Mesendoderm (in vitro differentiated cells): ENCODE measurements around the gene ITIH5.
"Not testable (repeated sequence)": the region's sequence is repeated elsewhere in the genome, so short reads cannot be mapped to it uniquely, and the experiment has no call there.

Source experiments
- DNase-seq: peaks from one replicate; pipeline ENCODE4 v3.0.0; 2013
- H2AK5ac ChIP-seq: 2 replicates; pipeline ENCODE4 v1.6.1; 2013; ENCODE audit warnings: low read length, inconsistent platforms
- H2BK120ac ChIP-seq: 2 replicates; pipeline ENCODE4 v1.6.1; 2013; ENCODE audit warnings: low read depth, mild to moderate bottlenecking, low read length, moderate library complexity, mixed read lengths
- H2BK15ac ChIP-seq: replicated peaks from 2 replicates; pipeline ENCODE4 v1.6.1; 2013; ENCODE audit warnings: low read depth, mild to moderate bottlenecking, moderate library complexity
- H2BK5ac ChIP-seq: 2 replicates; pipeline ENCODE4 v1.6.1; 2013; ENCODE audit warnings: low read length, inconsistent platforms
- H3K18ac ChIP-seq: 2 replicates; pipeline ENCODE4 v1.6.1; 2013; ENCODE audit warnings: mild to moderate bottlenecking, low read length, mixed read lengths
- H3K23ac ChIP-seq: one replicate; pipeline ENCODE4 v1.6.1; 2013; ENCODE audit warnings: low read length
- H3K27ac ChIP-seq: 2 replicates; pipeline ENCODE4 v1.5.1; 2013; ENCODE audit warnings: low read depth, mild to moderate bottlenecking, inconsistent platforms, low read length, moderate library complexity
- H3K27me3 ChIP-seq: 2 replicates; pipeline ENCODE4 v1.6.1; 2013; ENCODE audit warnings: low read length, control low read depth, mild to moderate bottlenecking, inconsistent platforms; ENCODE audit not compliant: insufficient read depth, poor library complexity
- H3K36me3 ChIP-seq: 2 replicates; pipeline ENCODE4 v1.6.1; 2013; ENCODE audit warnings: low read length, inconsistent platforms; ENCODE audit not compliant: control insufficient read depth, insufficient read depth
- H3K4ac ChIP-seq: one replicate; pipeline ENCODE4 v1.6.1; 2013; ENCODE audit warnings: low read depth, mild to moderate bottlenecking, low read length, moderate library complexity
- H3K4me1 ChIP-seq: 2 replicates; pipeline ENCODE4 v1.6.1; 2013; ENCODE audit warnings: low read depth, low read length, inconsistent platforms; ENCODE audit not compliant: control insufficient read depth
- H3K4me2 ChIP-seq: 2 replicates; pipeline ENCODE4 v1.6.1; 2013; ENCODE audit warnings: low read length
- H3K4me3 ChIP-seq: 2 replicates; pipeline ENCODE4 v1.5.1; 2013; ENCODE audit warnings: mild to moderate bottlenecking, low read length
- H3K56ac ChIP-seq: one replicate; pipeline ENCODE4 v1.6.1; 2013; ENCODE audit warnings: low read length
- H3K79me1 ChIP-seq: 2 replicates; pipeline ENCODE4 v1.6.1; 2013; ENCODE audit warnings: low read length, inconsistent platforms
- H3K79me2 ChIP-seq: 2 replicates; pipeline ENCODE4 v1.6.1; 2013; ENCODE audit warnings: mild to moderate bottlenecking, low read length; ENCODE audit not compliant: control insufficient read depth, insufficient read depth
- H3K9ac ChIP-seq: 2 replicates; pipeline ENCODE4 v1.6.1; 2013; ENCODE audit warnings: low read length, inconsistent platforms
- H4K5ac ChIP-seq: one replicate; pipeline ENCODE4 v1.6.1; 2013; ENCODE audit warnings: low read length
- H4K8ac ChIP-seq: one replicate; pipeline ENCODE4 v1.6.1; 2013; ENCODE audit warnings: low read depth, mild to moderate bottlenecking, control low read depth, low read length, moderate library complexity
- WGBS: extraction: QIAGEN DNeasy Blood & Tissue Kit; methylation state at CpG from one replicate; pipeline ENCODE4 v1.1.7; 2013; ENCODE audit warnings: low lambda C conversion rate, missing lambda C conversion rate; ENCODE audit not compliant: insufficient coverage; ENCODE audit errors: extremely low coverage; 5-methylcytosine and 5-hydroxymethylcytosine counted together

ITIH5 gene

DNA sequence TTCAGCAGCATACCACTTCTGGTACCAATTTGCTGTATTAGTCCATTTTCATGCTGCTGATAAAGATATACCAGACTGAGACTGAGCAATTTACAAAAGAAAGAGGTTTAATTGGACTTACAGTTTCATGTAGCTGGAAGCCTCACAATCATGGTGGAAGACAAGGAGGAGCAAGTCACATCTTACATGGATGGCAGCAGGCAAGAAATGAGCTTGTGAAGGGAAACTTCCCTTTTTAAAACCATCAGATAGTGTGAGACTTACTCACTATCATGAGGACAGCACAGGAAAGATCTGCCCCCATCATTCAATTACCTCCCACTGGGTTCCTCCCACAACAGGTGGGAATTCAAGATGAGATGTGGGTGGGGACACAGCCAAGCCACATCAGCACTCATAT is 26.4 kb upstream of the ITIH5 start:
- H3K27me3 ChIP-seq, DNase-seq, H4K8ac ChIP-seq, H2AK5ac ChIP-seq, H3K4me1 ChIP-seq, H3K4ac ChIP-seq, H3K4me3 ChIP-seq, H3K79me2 ChIP-seq, H3K4me2 ChIP-seq, H3K9ac ChIP-seq, H2BK120ac ChIP-seq, H2BK15ac ChIP-seq, H3K36me3 ChIP-seq, H3K56ac ChIP-seq, H3K79me1 ChIP-seq, H3K23ac ChIP-seq, H4K5ac ChIP-seq, H3K18ac ChIP-seq, H2BK5ac ChIP-seq, H3K27ac ChIP-seq: not testable (repeated sequence)

DNA sequence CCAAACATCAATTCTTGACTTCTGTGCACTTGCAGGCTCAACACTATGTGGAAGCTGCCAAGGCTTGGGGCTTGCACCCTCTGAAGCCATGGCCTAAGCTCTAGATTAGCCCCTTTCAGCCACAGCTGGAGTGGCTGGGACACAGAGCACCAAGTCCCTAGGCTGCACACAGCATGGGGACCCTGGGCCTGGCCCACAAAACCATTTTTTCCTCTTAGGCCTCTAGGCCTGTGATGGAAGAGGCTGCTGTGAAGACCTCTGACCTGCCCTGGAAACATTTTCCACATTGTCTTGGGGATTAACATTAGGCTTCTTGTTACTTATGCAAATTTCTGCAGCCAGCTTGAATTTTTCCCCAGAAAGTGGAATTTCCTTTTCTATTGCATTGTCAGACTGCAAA is 25.6 kb upstream of the ITIH5 start:
- not testable (repeated sequence) for H4K8ac ChIP-seq, H2BK5ac ChIP-seq, H2BK120ac ChIP-seq, H3K23ac ChIP-seq, H4K5ac ChIP-seq, H3K18ac ChIP-seq, H2AK5ac ChIP-seq, H3K79me2 ChIP-seq, DNase-seq, H3K4me3 ChIP-seq, H3K27me3 ChIP-seq, H3K9ac ChIP-seq, H3K4me2 ChIP-seq, H3K4me1 ChIP-seq, H3K4ac ChIP-seq, H3K27ac ChIP-seq, H3K36me3 ChIP-seq, H2BK15ac ChIP-seq, H3K56ac ChIP-seq, H3K79me1 ChIP-seq

DNA sequence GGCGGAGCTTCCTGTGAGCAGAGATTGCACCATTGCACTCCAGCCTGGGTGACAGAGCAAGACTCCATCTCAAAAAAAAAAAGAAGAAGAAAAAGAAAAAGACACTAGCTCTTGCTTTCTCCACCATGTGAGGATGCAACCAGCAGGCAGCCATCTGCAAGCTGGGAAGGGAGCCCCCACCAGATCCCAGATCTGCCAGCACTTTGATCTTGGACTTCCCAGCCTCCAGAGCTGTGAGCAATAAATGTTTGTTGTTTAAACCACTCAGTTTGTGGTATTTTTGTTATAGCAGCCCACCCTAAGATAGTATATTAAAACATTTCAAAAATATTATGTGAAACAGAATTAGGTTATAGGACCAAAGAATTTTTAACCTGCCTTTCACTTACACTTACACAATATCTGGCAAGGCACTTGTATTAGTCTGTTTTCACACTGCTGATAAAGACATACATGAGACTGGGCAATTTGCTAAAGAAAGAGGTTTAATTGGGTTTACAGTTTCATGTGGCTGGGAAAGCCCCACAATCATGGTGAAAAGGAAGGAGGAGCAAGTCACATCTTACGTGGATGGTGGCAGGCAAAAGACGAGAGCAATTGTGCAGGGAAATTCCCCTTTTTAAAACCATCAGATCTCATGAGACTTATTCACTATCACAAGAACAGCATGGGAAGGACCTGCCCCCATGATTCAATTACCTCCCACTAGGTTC is 24.3 kb upstream of the ITIH5 start:
- H3K79me2 ChIP-seq, H2BK120ac ChIP-seq, H2BK5ac ChIP-seq, H3K4me3 ChIP-seq, H3K18ac ChIP-seq, H3K9ac ChIP-seq, H3K4me1 ChIP-seq, H3K36me3 ChIP-seq, H3K27me3 ChIP-seq, H2AK5ac ChIP-seq, H4K8ac ChIP-seq, DNase-seq, H3K4me2 ChIP-seq, H4K5ac ChIP-seq, H3K27ac ChIP-seq, H3K79me1 ChIP-seq, H2BK15ac ChIP-seq, H3K4ac ChIP-seq, H3K56ac ChIP-seq, H3K23ac ChIP-seq: not testable (repeated sequence)
- WGBS: no CpG with 5 or more reads among the region's 3 CpGs

DNA sequence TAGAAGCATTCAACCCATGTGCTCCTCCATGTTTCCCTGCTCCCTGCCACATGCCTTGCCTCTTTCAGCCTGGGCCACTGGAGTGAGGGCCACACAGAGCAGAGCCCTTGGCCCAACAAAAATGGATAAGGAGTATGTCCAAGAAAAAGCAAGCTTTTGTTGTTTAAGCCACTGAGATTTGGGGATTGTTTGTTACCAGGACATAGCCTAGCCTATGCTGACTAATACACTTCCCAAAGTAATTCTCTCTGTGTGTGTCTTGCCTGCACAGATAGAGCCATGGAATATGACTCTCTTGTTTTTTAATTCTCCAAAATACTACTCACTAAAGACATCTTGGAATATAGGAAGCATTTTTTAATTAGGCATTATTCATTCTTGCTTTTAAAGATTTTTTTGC is 22.8 kb upstream of the ITIH5 start:
- no peak overlapping the region for H3K27ac ChIP-seq
- H3K27me3 ChIP-seq: no peaks in the 10 kb centered on the region
- no peak overlapping the region for H3K56ac ChIP-seq
- H2BK120ac ChIP-seq: no peak overlapping the region
- DNase-seq: no peak
- H2BK5ac ChIP-seq: no peak overlapping the region
- H3K4me3 ChIP-seq: no peak overlapping the region
- no peak overlapping the region for H2AK5ac ChIP-seq
- no peaks in the 10 kb centered on the region for H3K79me1 ChIP-seq
- H3K18ac ChIP-seq: no peak overlapping the region
- no peaks in the 10 kb centered on the region for H3K79me2 ChIP-seq
- H3K23ac ChIP-seq: no peak overlapping the region
- H4K5ac ChIP-seq: no peak overlapping the region
- H3K4me2 ChIP-seq: no peak overlapping the region
- H3K4ac ChIP-seq: no peak overlapping the region
- no peak overlapping the region for H2BK15ac ChIP-seq
- no peaks in the 10 kb centered on the region for H3K4me1 ChIP-seq
- no peaks in the 10 kb centered on the region for H3K36me3 ChIP-seq
- H3K9ac ChIP-seq: no peak overlapping the region
- no peak overlapping the region for H4K8ac ChIP-seq

DNA sequence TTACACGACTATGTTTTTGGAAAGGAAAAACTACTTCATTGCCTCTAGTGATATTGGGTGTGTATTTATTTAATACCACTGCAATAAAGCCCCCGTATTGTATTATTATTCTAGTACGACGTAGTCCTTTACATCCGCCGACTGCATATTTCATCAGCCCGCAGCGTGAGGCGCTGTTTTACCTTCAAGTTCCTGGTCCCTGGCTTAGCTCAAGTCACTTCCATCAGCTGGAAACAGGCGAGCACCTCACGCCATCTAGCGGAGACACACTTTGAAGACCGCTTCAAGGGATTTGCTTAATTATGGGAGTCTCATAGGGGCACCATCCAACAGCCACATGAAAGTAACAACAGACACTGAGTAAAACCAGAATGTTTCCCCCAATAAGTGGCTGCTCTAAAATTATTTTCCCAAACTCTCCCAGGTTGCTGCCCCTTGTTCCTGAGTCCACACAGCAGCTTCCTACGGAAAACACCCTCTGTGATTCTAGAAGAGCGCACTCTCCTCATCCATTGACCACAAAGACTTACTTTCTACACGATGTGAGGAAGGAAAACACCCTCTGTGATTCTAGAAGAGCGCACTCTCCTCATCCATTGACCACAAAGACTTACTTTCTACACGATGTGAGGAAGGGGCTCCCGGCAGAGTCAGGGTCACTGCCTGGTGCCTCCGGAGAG is 20.6 kb upstream of the ITIH5 start:
- Histone ChIP-seq H4K8ac (no peak overlapping the region), H3K9ac (no peak overlapping the region), H3K18ac (no peak overlapping the region), H2BK120ac (no peak overlapping the region), H3K56ac (no peak overlapping the region), H3K79me2 (no peaks in the 10 kb centered on the region), H3K27me3 (no peaks in the 10 kb centered on the region), H3K4me3 (no peak overlapping the region), H3K23ac (no peak overlapping the region), H2BK15ac (no peak overlapping the region), H3K4me1 (no peaks in the 10 kb centered on the region), H3K27ac (no peak overlapping the region), H4K5ac (no peak overlapping the region), H3K4ac (no peak overlapping the region), H3K36me3 (no peaks in the 10 kb centered on the region), H2BK5ac (no peak overlapping the region), H3K79me1 (no peaks in the 10 kb centered on the region), H3K4me2 (no peak overlapping the region), H2AK5ac (no peak overlapping the region)
- peak; percentile 96 for DNase-seq
- WGBS: no CpG with 5 or more reads among the region's 20 CpGs
